HFFc6 (cell line): Measurements from ENCODE around the gene OPCML. TPM values are rescaled to one million over a fixed set of nuclear protein-coding genes. Genes with fewer than 3 reads are reported as not detected.

Experiments used
- DNase-seq: peaks from one replicate; pipeline ENCODE4 v3.0.0-alpha.2; 2018
- H3K27ac Mint-ChIP-seq: 2 replicates; pipeline ENCODE4 v1.8.0; 2020; ENCODE audit warnings: mild to moderate bottlenecking, mixed read lengths
- H3K27me3 Mint-ChIP-seq: 2 replicates; pipeline ENCODE4 v1.8.0; 2021; ENCODE audit warnings: mild to moderate bottlenecking, moderate library complexity, mixed read lengths; ENCODE audit not compliant: insufficient read depth
- H3K36me3 Mint-ChIP-seq: 2 replicates; pipeline ENCODE4 v1.8.0; 2021; ENCODE audit warnings: low read depth, mixed read lengths
- H3K4me1 Mint-ChIP-seq: 2 replicates; pipeline ENCODE4 v1.8.0; 2020; ENCODE audit warnings: low read depth, mixed read lengths
- H3K4me3 Mint-ChIP-seq: 2 replicates; pipeline ENCODE4 v1.8.0; 2020; ENCODE audit warnings: mild to moderate bottlenecking, moderate library complexity, mixed read lengths
- H3K9me3 Mint-ChIP-seq: 2 replicates; pipeline ENCODE4 v1.8.0; 2020; ENCODE audit warnings: mild to moderate bottlenecking, mixed read lengths
- total RNA-seq, 6 experiments: library from RNA; stranded (reverse); fragmentation: NEBNext Ultra II Directional; extraction: Animal tissue kit (Norgen Biotek cat#: 25700); gene quantifications; 2 replicates in 1 of 6; 3 replicates in 5 of 6; pipeline ENCODE4 v1.2.3, GENCODE V29; 2021
- TF ChIP-seq, protein P1 (sequence below): fragments of 200-600 bp; sonication (generic); IDR thresholded peaks from 2 replicates; pipeline ENCODE4 v1.5.0; 2021; ENCODE audit warnings: antibody characterized with exemption, mild to moderate bottlenecking

Gene OPCML
- total RNA-seq, 6 experiments from 2014 or later = 0.11 to 1.7 (median 0.33) TPM

DNA sequence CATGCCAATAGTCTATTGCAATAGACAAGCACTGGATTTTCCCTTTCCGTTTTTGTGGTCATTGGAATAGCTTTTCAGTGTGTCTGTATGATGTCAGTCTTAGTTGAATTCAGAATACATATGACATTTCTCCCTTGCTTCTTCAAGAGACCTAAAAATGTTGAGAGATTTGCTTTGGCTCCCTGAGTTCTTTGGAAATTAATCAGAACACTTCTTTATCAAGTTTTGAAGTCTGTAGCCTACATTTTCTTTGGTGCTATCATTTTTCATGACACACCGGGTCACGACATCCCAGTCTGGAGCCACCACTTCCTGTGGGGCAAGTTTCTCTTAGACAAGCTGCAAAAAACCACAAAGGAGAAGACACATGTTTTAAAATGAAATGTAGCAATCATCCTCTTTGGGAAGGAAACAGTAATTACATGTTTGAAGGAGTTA lies 847.1 kb downstream of the OPCML start:
- DNase-seq = peak; percentile 77
- H3K4me3 Mint-ChIP-seq = peak overlapping the region; percentile 39
- TF ChIP-seq, protein P1, sequence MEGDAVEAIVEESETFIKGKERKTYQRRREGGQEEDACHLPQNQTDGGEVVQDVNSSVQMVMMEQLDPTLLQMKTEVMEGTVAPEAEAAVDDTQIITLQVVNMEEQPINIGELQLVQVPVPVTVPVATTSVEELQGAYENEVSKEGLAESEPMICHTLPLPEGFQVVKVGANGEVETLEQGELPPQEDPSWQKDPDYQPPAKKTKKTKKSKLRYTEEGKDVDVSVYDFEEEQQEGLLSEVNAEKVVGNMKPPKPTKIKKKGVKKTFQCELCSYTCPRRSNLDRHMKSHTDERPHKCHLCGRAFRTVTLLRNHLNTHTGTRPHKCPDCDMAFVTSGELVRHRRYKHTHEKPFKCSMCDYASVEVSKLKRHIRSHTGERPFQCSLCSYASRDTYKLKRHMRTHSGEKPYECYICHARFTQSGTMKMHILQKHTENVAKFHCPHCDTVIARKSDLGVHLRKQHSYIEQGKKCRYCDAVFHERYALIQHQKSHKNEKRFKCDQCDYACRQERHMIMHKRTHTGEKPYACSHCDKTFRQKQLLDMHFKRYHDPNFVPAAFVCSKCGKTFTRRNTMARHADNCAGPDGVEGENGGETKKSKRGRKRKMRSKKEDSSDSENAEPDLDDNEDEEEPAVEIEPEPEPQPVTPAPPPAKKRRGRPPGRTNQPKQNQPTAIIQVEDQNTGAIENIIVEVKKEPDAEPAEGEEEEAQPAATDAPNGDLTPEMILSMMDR = no peak
- 0 out of 2 replicates have a peak, but pooled peaks cover 2% of the 10 kb centered on the region for H3K27me3 Mint-ChIP-seq
- no peaks in the 10 kb centered on the region for H3K36me3 Mint-ChIP-seq
- peak overlapping the region; percentile 72 for H3K27ac Mint-ChIP-seq
- H3K4me1 Mint-ChIP-seq = peaks cover 30% of the 10 kb centered on the region
- no peaks in the 10 kb centered on the region for H3K9me3 Mint-ChIP-seq

DNA sequence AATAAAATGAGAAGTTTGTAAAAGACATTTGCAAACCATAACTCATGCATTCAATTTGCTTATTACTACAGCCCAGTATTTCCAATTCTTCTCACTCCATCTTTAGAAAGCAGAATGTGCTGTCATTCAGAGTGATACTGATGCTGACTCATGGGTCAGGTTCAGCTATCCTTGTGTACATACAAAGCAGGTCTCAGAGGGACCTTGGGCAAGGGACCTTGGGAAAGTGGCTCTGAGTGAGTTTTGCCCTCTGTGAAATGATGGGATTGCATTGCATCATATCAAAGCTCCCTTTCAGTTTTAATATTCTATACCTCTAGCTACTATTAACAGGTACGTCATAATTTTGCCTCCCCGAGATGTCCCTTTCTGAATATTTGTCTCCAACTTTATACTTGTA lies 848.7 kb downstream of the OPCML start:
- DNase-seq = no peak
- Mint-ChIP-seq H3K9me3 (no peaks in the 10 kb centered on the region), H3K36me3 (no peaks in the 10 kb centered on the region), H3K4me1 (peaks cover 30% of the 10 kb centered on the region), H3K27me3 (no peaks in the 10 kb centered on the region), H3K4me3 (no peak overlapping the region), H3K27ac (no peak overlapping the region)
- TF ChIP-seq, protein P1 = no peak

DNA sequence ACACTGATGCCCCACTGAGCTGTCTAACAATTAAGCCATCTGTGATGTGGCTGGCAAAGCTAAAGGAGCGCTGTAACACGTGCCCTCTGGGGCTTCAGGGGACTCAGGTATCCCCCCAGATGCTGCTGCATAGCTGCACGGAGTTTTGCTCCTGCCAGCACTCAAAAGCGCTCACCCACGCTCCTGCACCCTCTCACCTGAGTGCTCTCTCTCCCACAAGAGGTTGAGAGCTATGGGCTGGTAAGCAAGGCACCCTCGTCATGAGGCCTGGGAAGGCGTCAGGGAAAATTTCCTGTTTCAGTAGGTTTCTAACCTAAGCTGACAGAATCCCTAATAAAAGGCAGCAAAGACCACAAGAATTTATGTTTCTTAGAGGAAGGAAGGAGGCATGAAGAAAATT lies 850.3 kb downstream of the OPCML start:
- no peak overlapping the region for H3K4me3 Mint-ChIP-seq
- no peak overlapping the region for H3K27ac Mint-ChIP-seq
- no peaks in the 10 kb centered on the region for H3K27me3 Mint-ChIP-seq
- no peaks in the 10 kb centered on the region for H3K36me3 Mint-ChIP-seq
- no peak for DNase-seq
- no peaks in the 10 kb centered on the region for H3K9me3 Mint-ChIP-seq
- H3K4me1 Mint-ChIP-seq = peaks cover 30% of the 10 kb centered on the region
- TF ChIP-seq, protein P1 = no peak

DNA sequence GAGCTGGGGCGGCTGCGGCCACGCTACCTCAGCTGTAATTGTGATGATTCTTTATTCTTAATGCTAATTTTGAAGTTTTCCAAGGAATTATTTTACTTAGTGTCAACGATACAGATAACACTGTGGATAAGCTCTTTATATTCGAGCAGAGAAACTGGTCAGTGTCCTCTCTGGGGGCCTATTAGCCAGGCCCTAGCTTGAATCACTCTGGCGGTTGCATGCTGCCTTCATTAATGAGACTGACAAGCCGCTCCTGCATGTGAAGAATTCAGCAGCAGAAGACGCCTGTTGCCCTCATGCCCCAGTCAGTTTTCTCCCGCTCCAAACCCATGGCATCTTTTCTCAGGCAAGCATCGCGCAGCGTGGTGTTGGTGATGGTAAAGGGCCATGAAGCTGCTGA lies 851.7 kb downstream of the OPCML start:
- no peaks in the 10 kb centered on the region for H3K27me3 Mint-ChIP-seq
- no peak overlapping the region for H3K4me3 Mint-ChIP-seq
- no peak for DNase-seq
- no peak overlapping the region for H3K27ac Mint-ChIP-seq
- TF ChIP-seq, protein P1 = no peak
- H3K4me1 Mint-ChIP-seq = peaks cover 17% of the 10 kb centered on the region
- no peaks in the 10 kb centered on the region for H3K36me3 Mint-ChIP-seq
- no peaks in the 10 kb centered on the region for H3K9me3 Mint-ChIP-seq

DNA sequence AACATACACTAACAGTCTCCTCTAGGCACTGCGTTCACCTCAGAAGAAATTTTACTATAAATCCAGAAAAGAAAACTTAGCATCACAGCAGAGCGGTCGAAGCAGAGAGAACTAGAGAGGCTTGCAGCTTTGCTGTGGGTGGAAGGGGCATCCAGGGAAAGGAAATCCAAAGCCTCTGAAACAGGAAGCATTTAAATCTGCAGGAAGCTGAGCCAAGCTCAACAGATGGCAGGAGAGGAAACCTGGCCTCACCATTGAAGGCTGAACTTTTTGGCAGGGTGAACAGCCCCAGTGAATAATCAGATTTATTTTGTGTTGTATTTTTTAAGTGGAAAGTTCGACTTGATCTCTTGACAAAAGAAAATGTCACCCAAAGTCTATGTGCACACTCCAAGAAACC lies 858.1 kb downstream of the OPCML start:
- Mint-ChIP-seq H3K4me3 (no peak overlapping the region), H3K9me3 (no peaks in the 10 kb centered on the region), H3K27ac (no peak overlapping the region), H3K36me3 (no peaks in the 10 kb centered on the region), H3K4me1 (no peaks in the 10 kb centered on the region; the same call in 1 of the 2 replicates), H3K27me3 (no peaks in the 10 kb centered on the region)
- TF ChIP-seq, protein P1 = no peak
- DNase-seq = no peak
